ENCODE measurements around the gene SLC6A4.

Gene SLC6A4

DNA sequence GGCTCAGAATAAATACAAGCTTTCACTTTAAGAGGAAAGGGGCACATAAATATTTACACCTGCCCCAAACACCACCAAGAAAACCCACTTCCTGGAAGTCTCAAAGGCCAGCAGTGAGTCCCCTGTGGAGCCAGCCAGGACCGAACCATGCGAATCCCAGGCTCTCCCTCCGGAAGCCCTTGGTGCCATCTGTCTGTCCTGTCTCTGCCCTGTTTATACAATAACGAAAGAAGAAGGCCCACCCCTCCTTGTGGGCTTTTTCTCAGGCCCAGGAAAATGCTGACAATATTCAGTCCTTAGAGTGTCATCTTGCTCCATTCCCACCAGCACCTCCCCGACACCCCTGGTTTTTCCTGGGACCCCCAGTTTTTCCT is 3.6 kb upstream of the SLC6A4 start:
- POLR2A ChIA-PET = interaction anchor here (0.6 kb wide), 1 partner anchor 63 kb away, joined by 3 read pairs; no protein-coding TSS in a partner anchor
- no peaks in the 10 kb centered on the region for H3K36me3 ChIP-seq (ENCODE audit: control insufficient read depth in 4 of 4, insufficient read depth in 4 of 4, low read length in 3 of 4)
- H3K4me1 ChIP-seq (ENCODE audit: control extremely low read depth in 1 of 4, control insufficient read depth in 4 of 4, insufficient read depth in 4 of 4, low read length in 3 of 4) = peaks cover 0 to 33% (median 26%) of the 10 kb centered on the region in 4 experiments
- CTCF ChIA-PET = interaction anchor here (2.8 kb wide), 1 partner anchor 9 kb away, joined by 7 read pairs; no protein-coding TSS in a partner anchor
- peaks cover 0 to 2% (median 0%) of the 10 kb centered on the region in 5 experiments for H3K9me3 ChIP-seq (ENCODE audit: control extremely low read depth in 1 of 5, control insufficient read depth in 4 of 5, insufficient read depth in 2 of 5, low read depth in 1 of 5, low read length in 4 of 5)
- DNase-seq = no peak
- H3K27me3 ChIP-seq (replicated peaks in 2 of 5; ENCODE audit: control insufficient read depth in 4 of 5, insufficient read depth in 5 of 5, low read length in 4 of 5) = peaks cover 8 to 60% (median 33%) of the 10 kb centered on the region in 5 experiments
- no peak overlapping the region for H3K4me3 ChIP-seq (ENCODE audit: control insufficient read depth in 1 of 7, extremely low read depth in 1 of 7, insufficient read depth in 4 of 7, low read depth in 2 of 7, low read length in 6 of 7)
- no peak overlapping the region for H3K27ac ChIP-seq (ENCODE audit: insufficient read depth in 1 of 2, low read depth in 1 of 2, low read length in 2 of 2, poor library complexity in 1 of 2, severe bottlenecking in 2 of 2)
- 93% methylated on average over 5 of the region's 5 CpGs for WGBS (ENCODE audit: insufficient coverage)

DNA sequence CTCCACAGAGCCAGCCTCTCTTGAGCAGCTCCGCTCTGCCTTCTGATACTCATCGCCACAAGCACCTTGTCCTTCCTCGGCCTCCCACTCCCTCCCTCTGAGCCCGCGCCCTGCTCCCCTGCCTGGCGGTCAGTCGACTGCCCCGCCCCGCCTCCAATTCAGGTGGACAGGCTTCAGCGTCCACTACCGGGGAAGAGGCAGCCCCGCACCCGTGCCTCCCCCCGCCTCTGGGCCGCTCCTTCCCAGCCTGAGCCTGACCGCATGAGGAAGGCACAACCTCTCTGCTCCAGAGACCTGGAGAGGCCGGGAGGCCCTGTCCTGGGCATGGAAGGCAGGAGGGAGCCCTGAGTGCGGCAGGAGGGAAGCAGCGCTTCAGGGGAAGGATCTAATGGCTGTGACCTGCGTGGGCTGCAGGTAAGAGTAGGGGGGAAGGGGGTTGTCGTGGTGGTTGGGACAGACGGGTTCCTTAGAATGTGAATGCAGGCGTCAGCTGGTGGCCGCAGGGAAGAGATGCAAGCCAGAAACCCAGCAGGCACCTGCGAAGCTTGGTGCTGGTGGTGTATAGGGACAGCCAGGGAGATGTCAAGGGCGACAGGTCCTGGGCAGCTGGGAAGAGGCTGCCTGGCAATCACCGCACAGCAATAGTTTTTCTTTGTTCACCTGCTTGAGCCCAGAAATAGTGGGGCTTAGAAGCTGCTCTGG is 3.0 kb upstream of the SLC6A4 start:
- no peaks in the 10 kb centered on the region for H3K36me3 ChIP-seq (ENCODE audit: control insufficient read depth in 4 of 4, insufficient read depth in 4 of 4, low read length in 3 of 4)
- peaks cover 0 to 2% (median 0%) of the 10 kb centered on the region in 5 experiments for H3K9me3 ChIP-seq (ENCODE audit: control extremely low read depth in 1 of 5, control insufficient read depth in 4 of 5, insufficient read depth in 2 of 5, low read depth in 1 of 5, low read length in 4 of 5)
- 28% methylated on average over 27 of the region's 27 CpGs for WGBS (ENCODE audit: insufficient coverage)
- DNase-seq = peak in 1 of 3 donors; percentile 9
- peak overlapping the region in 2 of 7 experiments; percentile 13 to 26 for H3K4me3 ChIP-seq (ENCODE audit: control insufficient read depth in 1 of 7, extremely low read depth in 1 of 7, insufficient read depth in 4 of 7, low read depth in 2 of 7, low read length in 6 of 7)
- no peak overlapping the region for H3K27ac ChIP-seq (ENCODE audit: insufficient read depth in 1 of 2, low read depth in 1 of 2, low read length in 2 of 2, poor library complexity in 1 of 2, severe bottlenecking in 2 of 2)
- ChIA-PET POLR2A (interaction anchor here (0.6 kb wide), 1 partner anchor 63 kb away, joined by 3 read pairs; no protein-coding TSS in a partner anchor), CTCF (interaction anchor here (2.8 kb wide), 1 partner anchor 10 kb away, joined by 7 read pairs; no protein-coding TSS in a partner anchor)
- H3K4me1 ChIP-seq (ENCODE audit: control extremely low read depth in 1 of 4, control insufficient read depth in 4 of 4, insufficient read depth in 4 of 4, low read length in 3 of 4) = peaks cover 0 to 33% (median 26%) of the 10 kb centered on the region in 4 experiments
- peaks cover 8 to 63% (median 36%) of the 10 kb centered on the region in 5 experiments for H3K27me3 ChIP-seq (replicated peaks in 2 of 5; ENCODE audit: control insufficient read depth in 4 of 5, insufficient read depth in 5 of 5, low read length in 4 of 5)

DNA sequence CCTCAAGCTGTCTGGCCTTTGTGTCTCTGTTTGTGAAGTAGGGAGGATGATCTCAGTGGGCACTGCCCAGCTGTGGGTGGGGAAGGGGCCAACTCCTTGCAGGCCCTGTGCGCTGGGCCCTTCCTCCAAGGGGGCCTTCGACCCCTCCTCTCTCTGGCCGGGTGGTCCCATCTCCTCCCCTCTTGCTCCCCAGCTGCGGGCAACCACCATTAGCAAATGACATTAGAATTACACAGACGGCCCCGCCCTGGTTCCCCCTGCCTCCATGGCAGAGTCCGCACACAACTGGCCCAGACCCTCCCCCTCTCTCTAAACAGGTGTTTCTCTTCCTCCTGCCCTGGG is 2.5 kb upstream of the SLC6A4 start:
- H3K4me3 ChIP-seq (ENCODE audit: control insufficient read depth in 1 of 7, extremely low read depth in 1 of 7, insufficient read depth in 4 of 7, low read depth in 2 of 7, low read length in 6 of 7) = peak overlapping the region in 2 of 7 experiments; percentile 13 to 26
- peaks cover 0 to 33% (median 26%) of the 10 kb centered on the region in 4 experiments for H3K4me1 ChIP-seq (ENCODE audit: control extremely low read depth in 1 of 4, control insufficient read depth in 4 of 4, insufficient read depth in 4 of 4, low read length in 3 of 4)
- 20% methylated on average over 4 of the region's 7 CpGs for WGBS (ENCODE audit: insufficient coverage)
- peaks cover 8 to 68% (median 36%) of the 10 kb centered on the region in 5 experiments for H3K27me3 ChIP-seq (replicated peaks in 2 of 5; ENCODE audit: control insufficient read depth in 4 of 5, insufficient read depth in 5 of 5, low read length in 4 of 5)
- H3K36me3 ChIP-seq (ENCODE audit: control insufficient read depth in 4 of 4, insufficient read depth in 4 of 4, low read length in 3 of 4) = no peaks in the 10 kb centered on the region
- H3K27ac ChIP-seq (ENCODE audit: insufficient read depth in 1 of 2, low read depth in 1 of 2, low read length in 2 of 2, poor library complexity in 1 of 2, severe bottlenecking in 2 of 2) = no peak overlapping the region
- H3K9me3 ChIP-seq (ENCODE audit: control extremely low read depth in 1 of 5, control insufficient read depth in 4 of 5, insufficient read depth in 2 of 5, low read depth in 1 of 5, low read length in 4 of 5) = peaks cover 0 to 2% (median 0%) of the 10 kb centered on the region in 5 experiments
- ChIA-PET CTCF (interaction anchor here (1.3 to 2.8 kb wide), 2 partner anchors 9 to 11 kb away, joined by 3 to 7 read pairs; no protein-coding TSS in a partner anchor), POLR2A (no interaction called here)
- no peak for DNase-seq

DNA sequence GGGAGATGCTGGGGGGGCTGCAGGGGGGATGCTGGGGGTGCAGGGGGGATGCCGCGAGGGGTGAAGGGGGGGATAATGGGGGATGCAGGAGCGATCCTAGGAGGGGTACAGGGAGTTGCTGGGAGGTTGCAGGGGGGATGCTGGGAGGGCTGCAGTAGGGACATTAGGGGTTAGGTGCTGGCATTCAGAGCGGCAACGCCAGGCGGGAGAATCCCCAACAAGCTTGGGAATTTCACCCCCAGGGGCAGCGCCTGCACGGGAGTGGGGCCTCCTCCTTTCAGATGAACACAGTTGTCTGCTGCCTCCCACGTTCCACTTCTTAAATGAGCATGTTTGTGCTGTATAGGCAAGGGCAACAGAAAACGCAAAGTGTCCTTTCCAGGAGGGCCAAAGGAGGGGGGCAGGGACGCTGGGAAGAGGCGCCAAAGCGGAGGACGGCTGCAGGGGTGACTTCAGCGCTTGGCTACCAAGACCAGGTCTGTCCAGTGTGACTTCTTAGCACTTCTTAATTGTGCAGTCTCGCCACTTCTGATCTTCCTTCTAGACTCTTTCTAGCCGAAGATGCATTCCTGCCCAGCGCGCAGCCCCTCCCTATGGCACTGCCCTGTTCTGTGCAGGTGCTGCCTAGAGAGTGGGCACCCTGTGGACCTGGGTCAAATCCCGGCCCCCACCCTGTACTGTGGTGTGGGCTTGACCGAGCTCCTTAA is 2.0 kb upstream of the SLC6A4 start:
- peaks cover 0 to 2% (median 0%) of the 10 kb centered on the region in 5 experiments for H3K9me3 ChIP-seq (ENCODE audit: control extremely low read depth in 1 of 5, control insufficient read depth in 4 of 5, insufficient read depth in 2 of 5, low read depth in 1 of 5, low read length in 4 of 5)
- ChIA-PET POLR2A (no interaction called here), CTCF (interaction anchor here (1.3 to 2.8 kb wide), 2 partner anchors 8 to 11 kb away, joined by 3 to 7 read pairs; no protein-coding TSS in a partner anchor)
- H3K27ac ChIP-seq (ENCODE audit: insufficient read depth in 1 of 2, low read depth in 1 of 2, low read length in 2 of 2, poor library complexity in 1 of 2, severe bottlenecking in 2 of 2) = no peak overlapping the region
- peak in 1 of 3 donors; percentile 7 for DNase-seq
- H3K4me3 ChIP-seq (ENCODE audit: control insufficient read depth in 1 of 7, extremely low read depth in 1 of 7, insufficient read depth in 4 of 7, low read depth in 2 of 7, low read length in 6 of 7) = peak overlapping the region in 1 of 7 experiments; percentile 28
- H3K4me1 ChIP-seq (ENCODE audit: control extremely low read depth in 1 of 4, control insufficient read depth in 4 of 4, insufficient read depth in 4 of 4, low read length in 3 of 4) = peaks cover 0 to 33% (median 26%) of the 10 kb centered on the region in 4 experiments
- 21% methylated on average over 20 of the region's 21 CpGs for WGBS (ENCODE audit: insufficient coverage)
- H3K27me3 ChIP-seq (replicated peaks in 2 of 5; ENCODE audit: control insufficient read depth in 4 of 5, insufficient read depth in 5 of 5, low read length in 4 of 5) = peaks cover 8 to 74% (median 38%) of the 10 kb centered on the region in 5 experiments
- no peaks in the 10 kb centered on the region for H3K36me3 ChIP-seq (ENCODE audit: control insufficient read depth in 4 of 4, insufficient read depth in 4 of 4, low read length in 3 of 4)

DNA sequence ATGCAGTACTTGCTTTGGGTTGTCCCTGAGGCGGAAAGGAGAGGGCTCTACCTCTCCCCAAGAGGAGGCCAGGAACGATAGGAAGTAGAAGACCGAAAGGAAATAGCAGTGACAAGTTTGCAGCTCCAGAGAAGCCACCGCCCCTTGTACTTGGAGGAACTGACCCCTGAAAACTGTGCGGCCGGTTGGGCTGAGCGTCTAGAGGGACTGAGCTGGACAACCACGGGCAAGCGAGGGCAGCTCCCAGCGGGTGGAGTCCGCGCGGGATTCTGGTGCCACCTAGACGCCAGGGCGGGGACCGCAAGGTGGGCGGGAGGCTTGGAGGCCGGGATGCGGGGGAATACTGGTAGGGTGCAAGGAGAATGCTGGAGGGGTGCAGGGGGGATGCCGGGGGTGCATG is 1.3 kb upstream of the SLC6A4 start:
- Histone ChIP-seq H3K27me3 (replicated peaks in 2 of 5; ENCODE audit: control insufficient read depth in 4 of 5, insufficient read depth in 5 of 5, low read length in 4 of 5) (peaks cover 8 to 80% (median 41%) of the 10 kb centered on the region in 5 experiments), H3K36me3 (ENCODE audit: control insufficient read depth in 4 of 4, insufficient read depth in 4 of 4, low read length in 3 of 4) (no peaks in the 10 kb centered on the region), H3K4me1 (ENCODE audit: control extremely low read depth in 1 of 4, control insufficient read depth in 4 of 4, insufficient read depth in 4 of 4, low read length in 3 of 4) (peaks cover 0 to 33% (median 26%) of the 10 kb centered on the region in 4 experiments), H3K27ac (ENCODE audit: insufficient read depth in 1 of 2, low read depth in 1 of 2, low read length in 2 of 2, poor library complexity in 1 of 2, severe bottlenecking in 2 of 2) (no peak overlapping the region), H3K4me3 (ENCODE audit: control insufficient read depth in 1 of 7, extremely low read depth in 1 of 7, insufficient read depth in 4 of 7, low read depth in 2 of 7, low read length in 6 of 7) (peak overlapping the region in 6 of 7 experiments; percentile 27 to 71 (median 48)), H3K9me3 (ENCODE audit: control extremely low read depth in 1 of 5, control insufficient read depth in 4 of 5, insufficient read depth in 2 of 5, low read depth in 1 of 5, low read length in 4 of 5) (peaks cover 0 to 2% (median 0%) of the 10 kb centered on the region in 5 experiments)
- ChIA-PET CTCF (interaction anchor here (0.5 to 1.3 kb wide), 5 partner anchors 8 to 119 kb away, joined by 3 to 4 read pairs (median 3); no protein-coding TSS in a partner anchor), POLR2A (no interaction called here)
- DNase-seq = peak in 2 of 3 donors; percentile 17 to 22
- WGBS (ENCODE audit: insufficient coverage) = 6% methylated on average over 12 of the region's 20 CpGs

DNA sequence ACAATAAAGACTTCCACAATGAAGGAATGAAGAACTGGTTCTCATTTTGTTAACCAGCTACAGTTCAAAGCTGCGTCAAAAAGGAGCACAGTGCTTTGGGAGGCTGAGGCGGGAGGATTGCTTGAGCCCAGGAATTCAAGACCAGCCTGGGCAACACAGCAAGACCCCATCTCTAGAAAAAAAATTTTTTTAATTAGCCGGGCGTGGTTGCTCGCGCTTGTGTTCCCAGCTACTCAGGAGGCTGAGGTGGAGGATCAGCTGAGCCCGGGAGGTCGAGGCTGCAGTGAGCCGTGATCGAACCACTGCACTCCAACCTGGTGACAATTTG is 764 bp upstream of the SLC6A4 start:
- peak in 1 of 3 donors; percentile 11 for DNase-seq
- WGBS (ENCODE audit: insufficient coverage) = 52% methylated on average over 10 of the region's 10 CpGs
- Histone ChIP-seq H3K4me1 (ENCODE audit: control extremely low read depth in 1 of 4, control insufficient read depth in 4 of 4, insufficient read depth in 4 of 4, low read length in 3 of 4) (peaks cover 0 to 33% (median 26%) of the 10 kb centered on the region in 4 experiments), H3K9me3 (ENCODE audit: control extremely low read depth in 1 of 5, control insufficient read depth in 4 of 5, insufficient read depth in 2 of 5, low read depth in 1 of 5, low read length in 4 of 5) (peaks cover 0 to 2% (median 0%) of the 10 kb centered on the region in 5 experiments), H3K36me3 (ENCODE audit: control insufficient read depth in 4 of 4, insufficient read depth in 4 of 4, low read length in 3 of 4) (no peaks in the 10 kb centered on the region), H3K27me3 (replicated peaks in 2 of 5; ENCODE audit: control insufficient read depth in 4 of 5, insufficient read depth in 5 of 5, low read length in 4 of 5) (peaks cover 8 to 81% (median 41%) of the 10 kb centered on the region in 5 experiments), H3K4me3 (ENCODE audit: control insufficient read depth in 1 of 7, extremely low read depth in 1 of 7, insufficient read depth in 4 of 7, low read depth in 2 of 7, low read length in 6 of 7) (peak overlapping the region in 5 of 7 experiments; percentile 38 to 73 (median 50)), H3K27ac (ENCODE audit: insufficient read depth in 1 of 2, low read depth in 1 of 2, low read length in 2 of 2, poor library complexity in 1 of 2, severe bottlenecking in 2 of 2) (no peak overlapping the region)
- CTCF ChIA-PET = interaction anchor here (0.5 to 1.1 kb wide), 4 partner anchors 34 to 118 kb away, joined by 3 to 4 read pairs (median 3); no protein-coding TSS in a partner anchor
- POLR2A ChIA-PET = no interaction called here
